H1 (cell line): ENCODE results near the gene GP1BB.

Experiments used
- BCL11A ChIP-seq, 2 experiments: IDR thresholded peaks; one replicate each; pipeline ENCODE4 v1.6.1; 2011; ENCODE audit warnings: low read depth in 2 of 2, low read length in 2 of 2, mild to moderate bottlenecking in 2 of 2
- CHD2 ChIP-seq: IDR thresholded peaks from 2 replicates; pipeline ENCODE4 v1.6.1; 2012; ENCODE audit warnings: low read length, improper control_type of control experiment
- CREB1 ChIP-seq: IDR thresholded peaks from 2 replicates; pipeline ENCODE4 v1.6.1; 2012; ENCODE audit warnings: inconsistent platforms
- CTCF ChIP-seq, 3 experiments: IDR thresholded peaks; 1 replicate in 2 of 3; 2 replicates in 1 of 3; pipeline versions ENCODE4 v1.5.1 to v1.6.1; 2011; ENCODE audit warnings: low read length in 3 of 3, mild to moderate bottlenecking in 3 of 3, inconsistent platforms in 2 of 3, low read depth in 1 of 3, moderate library complexity in 1 of 3; ENCODE audit not compliant: insufficient read depth in 1 of 3; ENCODE audit errors: control extremely low read depth in 1 of 3
- EP300 ChIP-seq, 2 experiments: IDR thresholded peaks; 1 replicate in 1 of 2; 2 replicates in 1 of 2; pipeline ENCODE4 v1.6.1; 2011 to 2012; ENCODE audit warnings: low read depth in 2 of 2, low read length in 2 of 2, mild to moderate bottlenecking in 2 of 2, borderline replicate concordance in 1 of 2, inconsistent platforms in 1 of 2, moderate library complexity in 1 of 2
- PHF8 ChIP-seq: fragments of 200-600 bp; sonication (generic); conservative IDR thresholded peaks from 2 replicates; pipeline ENCODE4 v1.7.1; 2012; ENCODE audit warnings: low read depth, mild to moderate bottlenecking, inconsistent platforms, low read length, moderate library complexity
- POLR2A ChIP-seq, 2 experiments: IDR thresholded peaks; 1 replicate in 1 of 2; 2 replicates in 1 of 2; pipeline ENCODE4 v1.6.1; 2011; ENCODE audit warnings: low read depth in 2 of 2, low read length in 2 of 2, mild to moderate bottlenecking in 2 of 2; ENCODE audit errors: control extremely low read depth in 1 of 2
- POLR2AphosphoS5 ChIP-seq: IDR thresholded peaks from 2 replicates; pipeline ENCODE4 v1.6.1; 2011; ENCODE audit warnings: low read depth, low read length
- TAF1 ChIP-seq: IDR thresholded peaks from 2 replicates; pipeline ENCODE4 v1.6.1; 2011; ENCODE audit warnings: mild to moderate bottlenecking, low read depth, low read length

DNA sequence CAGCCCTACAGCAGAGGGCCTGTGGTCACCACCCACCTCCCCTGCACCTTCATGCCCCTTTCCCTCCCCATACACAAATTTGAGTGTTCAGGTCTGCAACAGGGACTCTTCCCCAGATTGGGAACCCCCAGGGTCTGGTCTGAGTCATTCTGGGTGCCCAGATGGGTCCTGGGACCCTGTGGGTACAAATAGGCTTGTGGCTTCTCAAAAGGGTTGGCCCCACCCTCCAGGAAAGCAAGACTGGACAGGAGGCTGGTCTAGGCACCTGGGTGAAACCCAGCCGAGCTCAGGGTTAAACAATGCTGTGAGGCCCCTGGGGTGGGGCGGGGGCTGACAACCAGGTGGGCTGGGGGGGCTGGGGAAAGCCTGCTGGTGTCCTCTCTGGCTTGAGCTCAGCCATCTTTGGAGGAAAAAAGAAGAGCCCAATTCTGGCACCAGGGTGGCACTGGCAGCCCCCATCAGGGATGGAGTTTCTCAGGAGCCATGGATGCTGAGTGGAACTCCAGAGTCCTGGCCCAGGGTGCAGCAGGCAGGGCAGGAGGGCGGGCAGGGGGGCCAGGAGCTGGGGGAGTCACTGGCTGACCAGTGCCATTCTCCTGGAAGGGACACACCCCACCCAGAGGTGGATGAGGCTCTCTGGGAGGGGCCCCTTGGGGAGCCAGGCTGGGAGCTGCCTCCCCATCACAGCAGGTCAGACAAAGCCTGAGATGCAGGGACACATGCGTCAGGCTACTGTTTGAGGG lies 8.0 kb upstream of the GP1BB start:
- TF ChIP-seq CREB1 (no peak), CHD2 (no peak), PHF8 (no peak), CTCF (IDR thresholded peaks at IDR 0.05; ENCODE audit: control extremely low read depth in 1 of 3, insufficient read depth in 1 of 3, low read depth in 1 of 3, low read length in 3 of 3) (no peak), EP300 (IDR thresholded peaks at IDR 0.05; ENCODE audit: borderline replicate concordance in 1 of 2, low read depth in 2 of 2, low read length in 2 of 2) (no peak), TAF1 (no peak), POLR2A (IDR thresholded peaks at IDR 0.05; ENCODE audit: control extremely low read depth in 1 of 2, low read depth in 2 of 2, low read length in 2 of 2) (no peak), POLR2AphosphoS5 (no peak), BCL11A (IDR thresholded peaks at IDR 0.05; ENCODE audit: low read depth in 2 of 2, low read length in 2 of 2) (no peak)
